ENCODE measurements around the gene SETDB1. TPM values are rescaled to one million over a fixed set of nuclear protein-coding genes. Genes with fewer than 3 reads are reported as not detected.

Gene SETDB1
- total RNA-seq, 1 experiment from 2014 or later = 24.0 TPM

DNA sequence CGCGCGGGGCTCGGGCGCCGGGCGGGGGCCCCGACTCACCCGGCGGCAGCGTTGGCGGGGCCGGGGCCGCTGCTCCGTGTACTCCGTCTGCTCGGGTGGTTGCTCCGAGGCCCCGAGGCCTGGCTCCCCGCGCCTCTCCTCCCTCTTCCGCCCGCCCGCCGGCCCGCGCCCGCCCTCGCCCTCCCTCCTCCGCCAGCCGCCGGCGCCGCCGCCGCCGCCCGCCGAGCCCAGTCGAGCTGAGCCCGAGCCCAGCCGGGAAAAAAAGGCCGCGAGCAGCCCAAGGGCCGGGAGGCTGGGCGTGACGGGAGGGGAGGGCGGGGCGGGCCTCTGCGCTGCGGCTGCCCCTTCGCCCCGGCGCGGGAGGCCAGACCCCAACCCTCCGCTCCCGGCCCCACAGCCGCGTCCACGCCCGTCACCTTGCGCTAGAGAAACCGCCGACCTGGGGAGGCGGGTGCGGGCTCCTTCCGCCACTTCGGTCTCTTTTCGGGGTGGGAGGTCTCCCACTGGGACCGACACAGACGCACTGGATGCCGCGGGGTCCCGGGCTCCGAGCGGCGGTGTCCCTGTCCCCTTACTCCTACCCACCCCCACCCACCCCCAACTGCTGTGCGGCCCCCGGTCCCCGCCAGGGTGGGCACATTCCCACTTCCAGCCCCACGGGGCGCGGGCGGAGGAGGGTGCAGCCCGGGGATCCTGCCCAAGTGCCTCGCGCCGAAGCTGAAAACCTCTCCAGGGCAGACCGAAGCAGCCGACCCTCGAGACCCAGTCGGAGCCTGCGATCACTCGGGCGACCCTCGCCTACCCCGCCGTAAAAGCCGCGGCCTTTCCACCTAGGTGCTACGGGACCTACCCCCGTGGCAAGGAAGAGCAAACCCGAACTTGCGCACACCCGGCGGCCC lies 48.7 kb downstream of the SETDB1 start, which contains the start of gene CERS2:
Gene CERS2 (minus strand): TSS at position 256 of the 899 bp plus-strand sequence. CDS start 5,745 bp downstream, outside the sequence.
- peak; percentile 36 for DNase-seq (ENCODE audit: low read depth)

DNA sequence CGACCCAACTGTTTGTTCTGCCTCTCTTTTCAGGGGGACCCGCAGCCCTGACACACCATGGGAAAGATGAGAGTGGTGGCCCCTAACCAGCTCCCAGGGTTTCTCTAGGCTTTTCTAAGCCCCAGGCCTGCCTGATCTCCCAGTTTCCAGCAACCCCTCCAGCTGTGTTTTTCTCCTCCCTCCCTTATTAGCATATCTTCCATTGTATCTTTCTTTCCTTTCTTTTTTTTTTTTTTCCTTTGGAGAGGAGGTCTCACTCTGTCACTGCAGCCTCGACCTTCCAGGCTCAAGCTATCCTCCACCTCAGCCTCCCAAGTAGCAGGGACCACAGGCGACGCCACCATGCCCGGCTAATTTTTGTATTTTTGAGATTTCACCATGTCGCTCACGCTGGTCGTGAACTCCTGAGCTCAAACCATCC lies 50.2 kb downstream of the SETDB1 start:
- no peak for DNase-seq (ENCODE audit: low read depth)

DNA sequence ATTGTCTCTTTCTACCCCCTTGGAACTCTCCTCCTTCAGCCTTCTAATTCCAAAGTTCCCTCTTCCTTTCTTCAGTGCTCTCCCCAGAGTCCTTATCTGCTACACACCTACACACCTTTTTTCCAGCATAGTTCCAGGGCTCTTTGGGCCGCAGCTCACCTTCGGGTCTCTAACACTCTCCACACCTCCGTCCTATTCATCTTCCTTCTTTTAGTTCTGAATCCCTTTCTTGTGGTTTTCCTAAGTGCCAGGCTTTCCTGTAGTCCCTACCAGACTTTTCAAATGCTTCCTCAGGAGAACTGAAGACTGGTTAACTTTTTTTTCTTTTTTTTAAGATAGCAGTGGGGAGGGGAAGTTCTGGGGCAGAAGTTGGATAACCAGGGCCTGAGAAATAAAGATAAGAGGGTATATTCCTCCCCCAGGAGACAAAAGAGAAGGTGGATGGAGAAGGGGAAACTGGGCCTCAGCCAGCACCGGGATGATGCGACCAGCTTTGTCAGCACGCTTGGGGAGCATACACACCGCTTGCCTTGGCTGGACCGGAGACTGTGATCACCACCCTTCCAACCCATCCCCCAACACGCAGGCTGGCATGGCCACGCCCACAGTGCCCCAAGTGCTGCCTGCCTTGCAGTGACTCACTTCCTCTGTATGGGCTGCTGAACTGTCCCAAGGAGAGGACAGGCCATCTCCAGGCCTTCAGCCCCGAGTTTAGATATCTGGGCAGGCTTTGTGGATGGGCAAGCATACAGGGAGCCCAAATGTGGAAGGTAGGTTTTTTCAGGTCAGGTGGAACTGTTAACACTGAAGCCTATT lies 50.9 kb downstream of the SETDB1 start:
- peak; percentile 97 for DNase-seq (ENCODE audit: low read depth)

DNA sequence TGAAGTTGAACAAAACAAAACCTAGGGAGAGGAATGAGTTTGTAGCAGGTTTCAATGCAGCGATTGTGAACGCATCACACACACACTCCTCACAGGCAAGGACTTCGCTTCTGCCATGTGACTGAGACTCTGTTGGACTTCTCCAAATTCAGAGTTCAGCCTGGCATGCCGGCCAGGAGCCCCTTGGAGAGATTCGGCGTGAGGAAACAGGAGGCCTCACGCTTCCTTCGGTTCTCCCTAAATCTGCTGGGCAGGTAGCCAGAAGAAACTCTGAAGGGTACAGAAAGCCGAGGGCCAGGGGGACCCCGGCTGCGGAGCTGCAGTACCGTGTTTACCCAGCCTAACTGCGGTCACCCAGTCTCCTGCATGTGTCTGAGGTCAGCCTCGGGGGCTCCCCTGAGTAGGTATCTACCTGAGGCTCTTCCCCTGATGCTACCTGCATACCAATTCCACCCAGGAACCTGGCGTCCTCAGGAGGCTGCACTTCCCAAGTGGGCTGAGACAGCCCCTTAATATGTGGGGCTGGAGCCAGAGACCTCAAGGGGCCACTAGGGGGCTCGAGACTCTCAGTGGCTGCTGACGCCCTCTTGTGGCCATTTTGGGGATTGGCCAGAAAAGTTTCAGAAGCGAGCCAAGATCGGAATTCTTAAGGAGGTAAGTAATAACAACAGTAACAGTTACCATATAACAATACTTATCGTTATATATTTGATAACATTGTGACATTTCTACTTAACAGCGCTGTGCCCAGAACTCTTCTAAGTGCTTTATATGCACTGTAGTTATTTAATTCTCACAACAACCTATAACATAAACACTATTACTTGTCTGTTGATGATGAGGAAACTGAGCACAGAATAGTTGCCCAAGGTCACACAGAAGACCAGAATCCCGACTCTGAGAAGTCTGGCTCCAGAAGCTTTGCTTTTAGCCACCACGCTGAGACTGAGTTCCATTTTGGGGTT lies 53.2 kb downstream of the SETDB1 start:
- peak; percentile 78 for DNase-seq (ENCODE audit: low read depth)

DNA sequence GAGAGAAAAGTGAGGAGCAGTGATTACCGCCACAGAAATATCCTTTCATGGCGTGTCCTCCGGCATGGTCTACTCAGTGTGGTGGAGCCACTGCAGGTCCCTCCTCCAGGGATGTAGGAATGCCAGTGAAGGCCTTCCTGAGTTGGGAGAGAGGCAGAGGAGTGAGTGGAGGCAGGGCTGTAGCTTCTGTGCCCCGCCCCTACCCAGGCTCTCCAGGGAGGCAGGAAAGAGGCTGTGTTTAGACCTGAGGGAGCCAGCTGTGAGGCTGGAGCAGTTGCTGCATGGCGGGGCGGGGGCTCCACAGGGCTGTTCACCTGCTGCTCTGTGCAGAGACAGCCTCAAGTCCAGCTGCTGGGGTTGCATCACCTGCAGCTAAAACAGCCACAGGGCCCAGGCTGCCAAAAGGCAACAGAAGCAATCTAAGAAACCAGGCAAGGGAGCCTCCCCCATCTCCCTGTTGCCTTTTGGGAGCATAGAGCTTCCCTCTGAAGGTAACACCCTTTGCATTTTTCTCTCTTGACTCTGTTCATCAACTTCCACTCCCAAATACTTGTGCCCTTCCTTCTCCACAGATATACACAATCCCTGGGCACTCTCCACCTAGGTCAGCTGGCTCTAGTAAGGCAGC lies 55.1 kb downstream of the SETDB1 start:
- peak; percentile 39 for DNase-seq (ENCODE audit: low read depth)

DNA sequence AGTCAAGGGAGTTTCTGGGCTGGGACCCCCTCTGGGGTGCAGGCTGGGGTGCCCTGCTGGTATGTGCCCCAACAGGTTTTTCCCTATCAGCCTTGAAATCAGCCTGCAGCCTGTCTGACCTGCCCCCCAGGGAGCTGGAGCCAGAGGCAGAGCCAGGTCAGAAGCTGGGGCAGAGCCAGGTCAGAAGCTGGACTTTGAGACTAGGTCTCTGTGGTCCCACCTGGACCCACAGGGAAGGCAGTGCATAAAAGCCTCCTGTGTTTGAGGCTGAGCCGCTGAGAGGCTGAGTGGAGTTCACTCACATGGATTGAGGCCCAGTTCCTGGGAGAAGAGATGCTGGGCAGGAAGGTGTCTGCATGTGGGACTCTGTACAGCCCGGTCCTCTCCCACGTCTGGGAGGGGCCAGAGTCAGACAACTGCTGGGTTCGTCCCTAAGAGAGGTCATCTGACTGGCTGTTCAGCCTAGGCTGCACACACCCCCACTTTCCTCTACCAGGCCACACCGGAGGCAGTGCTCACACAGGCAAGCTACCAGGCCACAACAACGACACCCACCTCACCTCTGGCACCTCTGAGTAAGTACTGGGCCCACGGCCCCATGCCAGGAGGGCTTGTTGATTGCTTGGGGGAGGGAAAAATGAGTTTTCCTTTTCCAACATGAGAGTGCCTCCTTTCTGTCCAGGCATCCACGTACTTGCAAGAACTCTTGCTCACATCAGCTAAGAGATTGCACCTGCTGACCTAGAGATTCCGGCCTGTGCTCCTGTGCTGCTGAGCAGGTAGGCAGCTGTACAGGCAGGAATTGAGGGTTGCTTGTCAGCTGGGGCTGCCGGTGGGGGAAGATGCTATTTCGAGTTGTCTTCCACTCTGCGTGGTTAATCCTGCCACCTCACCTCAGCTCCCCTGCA lies 55.9 kb downstream of the SETDB1 start, which contains the start of gene ANXA9:
Gene ANXA9 (plus strand): TSS at position 488 of the 908 bp plus-strand sequence. CDS start 814 bp downstream, outside the sequence.
- peak; percentile 31 for DNase-seq (ENCODE audit: low read depth)

DNA sequence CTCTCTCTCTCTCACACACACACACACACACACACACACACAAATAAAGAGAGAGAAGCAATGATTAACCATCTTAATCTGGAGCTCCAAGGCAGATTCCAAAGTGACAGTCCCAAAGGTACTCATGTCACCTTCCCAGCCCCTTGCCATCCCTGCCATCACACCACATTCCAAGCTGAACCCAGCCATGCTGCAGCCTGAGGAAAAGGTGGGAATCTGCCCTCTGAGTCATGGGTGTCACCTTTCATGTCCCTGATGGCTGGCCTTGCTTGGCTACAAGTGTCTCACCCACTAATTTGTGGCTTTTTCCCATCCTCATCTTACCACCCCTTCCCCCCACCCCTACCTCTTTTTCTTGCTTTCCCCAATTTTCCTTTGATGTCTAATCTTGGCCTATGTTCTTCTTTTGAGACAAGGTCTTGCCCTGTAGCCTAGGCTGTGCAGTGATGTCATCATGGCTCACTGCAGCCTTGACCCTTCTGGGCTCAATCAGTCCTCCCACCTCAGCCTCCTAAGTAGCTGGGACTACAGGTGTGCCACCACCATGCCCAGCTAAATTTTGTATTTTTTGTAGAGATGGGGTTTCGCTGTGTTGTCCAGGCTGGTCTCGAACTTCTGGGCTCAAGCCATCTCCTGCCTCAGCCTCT lies 59.1 kb downstream of the SETDB1 start:
- DNase-seq (ENCODE audit: low read depth) = no peak

DNA sequence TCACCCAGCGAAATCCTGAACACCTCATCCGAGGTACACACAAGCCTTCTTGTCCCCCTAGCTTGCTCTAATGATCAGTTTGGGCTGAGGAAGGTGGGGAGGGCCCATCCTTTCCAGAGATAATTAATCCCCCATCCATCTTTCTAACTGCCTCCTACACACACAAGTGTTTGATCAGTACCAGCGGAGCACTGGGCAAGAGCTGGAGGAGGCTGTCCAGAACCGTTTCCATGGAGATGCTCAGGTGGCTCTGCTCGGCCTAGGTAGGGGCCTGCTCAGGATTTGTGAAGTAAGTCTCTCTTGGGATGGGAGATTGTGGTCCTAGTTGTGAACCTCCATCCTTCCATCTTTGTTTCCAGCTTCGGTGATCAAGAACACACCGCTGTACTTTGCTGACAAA lies 61.8 kb downstream of the SETDB1 start:
- DNase-seq (ENCODE audit: low read depth) = no peak

DNA sequence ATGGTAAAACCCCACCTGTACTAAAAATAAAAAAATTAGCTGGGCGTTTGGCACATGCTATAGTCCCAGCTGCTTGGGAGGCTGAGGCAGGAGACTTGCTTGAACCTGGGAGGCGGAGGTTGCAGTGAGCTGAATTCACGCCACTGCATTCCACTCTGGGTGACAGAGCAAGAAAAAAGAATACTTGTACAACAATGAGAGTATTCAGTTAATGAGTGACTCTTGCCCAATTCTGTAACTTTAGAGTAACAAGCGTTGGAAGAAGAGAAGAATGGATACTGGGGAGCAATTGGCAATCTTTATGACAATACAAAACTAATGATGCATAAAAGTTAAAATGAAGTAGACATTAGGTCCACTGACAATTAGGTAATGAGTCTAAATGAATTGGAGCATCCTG lies 66.5 kb downstream of the SETDB1 start:
- no peak for DNase-seq (ENCODE audit: low read depth)

DNA sequence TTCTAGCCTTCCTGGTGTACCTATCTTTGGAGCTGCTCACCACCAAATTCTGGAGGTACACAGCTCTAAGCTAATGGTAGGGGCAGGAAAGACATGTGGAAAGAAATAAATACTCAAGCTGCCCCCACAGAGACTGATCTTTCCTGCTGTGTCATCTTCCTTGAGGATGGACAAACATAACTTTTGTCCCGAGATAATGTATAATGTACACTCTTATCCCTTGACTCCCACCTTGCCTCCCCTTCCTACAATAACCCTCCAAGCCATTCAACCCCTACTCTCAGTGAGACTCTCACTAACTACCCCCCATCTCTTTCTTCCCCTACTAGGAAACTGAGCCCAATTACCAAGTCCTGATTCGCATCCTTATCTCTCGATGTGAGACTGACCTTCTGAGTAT lies 68.1 kb downstream of the SETDB1 start:
- DNase-seq (ENCODE audit: low read depth) = no peak

DNA sequence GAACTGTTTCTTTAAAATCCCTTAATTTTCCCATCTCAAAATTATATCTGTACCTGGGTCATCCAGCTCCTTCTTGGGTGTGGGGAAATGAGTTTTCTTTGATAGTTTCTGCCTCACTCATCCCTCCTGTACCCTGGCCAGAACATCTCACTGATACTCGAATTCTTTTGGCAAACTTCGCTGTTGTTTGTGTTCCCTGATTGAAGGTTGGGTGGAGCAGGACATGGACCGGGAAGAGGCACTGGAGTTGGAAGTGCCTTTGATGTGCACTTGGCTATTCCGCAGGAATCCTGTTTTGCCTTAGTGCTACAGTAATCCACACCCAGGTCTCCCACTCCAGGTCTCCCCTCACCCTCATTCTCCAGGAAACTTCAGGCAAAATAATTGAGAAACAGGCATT lies 69.3 kb downstream of the SETDB1 start:
- no peak for DNase-seq (ENCODE audit: low read depth)

DNA sequence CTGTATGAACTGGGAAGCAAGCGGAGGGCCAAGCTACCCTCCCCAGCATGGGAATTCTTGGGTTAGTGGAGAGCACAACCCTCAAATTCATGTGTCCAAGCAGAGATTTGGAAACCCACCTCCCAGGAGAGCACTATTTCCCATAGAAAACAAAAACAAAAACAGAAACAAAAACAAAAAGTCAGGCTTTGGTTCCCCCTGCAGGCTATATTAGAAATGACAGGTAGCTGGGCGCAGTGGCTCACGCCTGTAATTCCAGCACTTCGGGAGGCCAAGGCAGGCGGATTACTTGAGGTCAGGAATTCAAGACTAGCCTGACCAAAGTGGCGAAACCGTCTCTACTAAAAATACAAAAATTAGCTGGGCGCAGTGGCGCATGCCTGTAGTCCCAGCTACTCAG lies 69.7 kb downstream of the SETDB1 start:
- DNase-seq (ENCODE audit: low read depth) = no peak

DNA sequence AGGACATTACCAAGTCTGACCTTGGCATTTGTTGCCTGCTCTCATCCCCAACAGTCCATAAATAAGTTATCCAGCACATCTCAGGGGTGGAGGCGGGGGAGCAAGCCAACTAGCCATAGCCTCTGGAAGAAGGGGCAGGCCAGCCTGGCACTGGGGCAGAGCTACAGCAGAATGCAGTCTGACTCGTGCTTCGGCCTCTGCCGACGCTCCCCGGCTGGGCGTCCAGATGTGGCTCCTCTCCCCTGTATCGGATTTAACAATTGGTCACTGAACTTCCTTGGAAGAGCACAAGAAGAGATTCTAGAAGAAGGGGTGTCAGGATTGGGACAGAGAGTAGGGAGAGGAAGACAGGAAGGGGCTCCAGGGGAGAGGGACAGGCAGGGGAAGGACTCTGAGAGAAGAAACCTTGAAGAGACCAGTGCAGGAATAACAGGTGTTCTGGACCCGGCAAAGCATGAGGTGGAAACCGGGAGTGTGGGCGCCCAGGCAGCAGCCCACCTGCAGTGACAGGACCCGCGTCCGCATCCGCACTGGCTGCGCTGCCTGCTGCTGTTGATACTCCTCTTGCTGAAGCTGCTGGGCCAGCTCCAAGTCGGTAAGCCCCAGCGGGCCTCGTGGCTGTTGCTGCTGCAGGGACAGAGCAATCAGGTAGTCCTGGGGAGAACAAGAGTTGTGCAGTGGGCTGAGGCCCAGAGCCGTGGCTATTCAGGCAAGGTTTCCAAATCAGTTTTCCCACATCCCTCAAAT lies 71.1 kb downstream of the SETDB1 start:
- no peak for DNase-seq (ENCODE audit: low read depth)

DNA sequence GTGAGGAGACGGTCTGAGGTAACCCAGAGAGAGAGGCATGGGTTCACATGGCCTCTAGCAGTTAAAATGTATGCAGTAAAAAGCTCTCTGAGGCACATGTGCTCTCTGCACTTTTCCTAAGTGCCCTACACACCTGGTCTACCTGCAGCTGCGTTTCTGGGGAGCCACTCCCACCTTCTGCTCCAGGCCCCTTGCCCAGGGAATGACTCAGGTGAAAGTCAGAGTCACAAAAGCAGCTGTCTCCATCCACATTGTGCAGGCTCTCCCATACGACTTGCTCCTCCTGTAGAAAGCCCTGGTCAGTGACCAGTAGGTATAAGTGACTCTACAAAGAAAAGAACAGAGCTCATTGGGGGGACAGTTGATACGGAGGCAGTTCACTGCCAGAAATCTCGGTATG lies 71.8 kb downstream of the SETDB1 start:
- DNase-seq (ENCODE audit: low read depth) = no peak

DNA sequence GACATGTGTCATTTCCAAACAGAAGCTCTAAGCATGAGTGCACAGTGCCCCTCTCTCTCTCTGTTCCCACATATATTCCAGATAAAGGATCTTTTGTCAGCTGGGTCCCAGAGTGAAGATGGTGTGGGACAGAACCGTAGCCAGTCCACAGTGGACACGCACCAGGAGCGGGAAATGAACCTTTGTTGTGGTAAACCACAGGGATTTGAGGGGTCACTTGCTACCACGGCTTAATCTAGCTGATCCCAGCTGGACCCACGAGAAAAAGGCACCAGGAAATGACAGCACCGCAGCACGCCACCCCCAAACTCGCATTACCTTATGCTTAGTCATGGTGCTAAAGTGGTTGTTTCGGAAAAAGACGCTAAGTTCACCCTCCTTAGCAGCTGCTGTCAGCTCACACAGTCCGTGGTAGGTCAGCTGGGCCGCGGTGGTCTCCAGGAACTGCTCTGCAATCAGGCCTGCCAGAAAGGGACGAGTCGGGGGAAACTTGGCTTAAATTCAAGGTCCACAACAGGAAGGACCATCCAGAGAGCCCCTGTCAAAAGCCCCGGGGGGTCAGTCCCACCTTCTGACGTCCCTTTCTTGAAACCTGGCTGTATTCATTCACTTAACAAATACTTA lies 73.0 kb downstream of the SETDB1 start:
- peak; percentile 94 for DNase-seq (ENCODE audit: low read depth)

DNA sequence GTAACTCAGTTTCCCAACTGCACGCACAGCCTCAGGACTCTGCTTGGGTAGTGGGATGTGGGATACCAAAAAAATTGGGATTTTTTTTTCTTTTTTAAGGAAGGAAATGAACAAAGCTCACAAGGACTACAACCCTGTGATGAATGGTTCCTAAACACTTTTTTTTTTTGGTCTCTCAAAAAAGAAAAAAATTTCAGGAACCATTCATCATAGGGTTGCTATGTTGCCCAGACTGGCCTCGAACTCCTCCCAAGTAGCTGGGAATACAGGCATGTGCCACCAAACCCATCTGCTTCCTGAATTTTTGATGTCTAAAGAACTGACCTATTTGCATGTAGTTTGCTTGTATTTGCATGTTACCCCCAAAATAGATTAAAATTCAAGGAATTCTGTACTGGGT lies 73.8 kb downstream of the SETDB1 start:
- DNase-seq (ENCODE audit: low read depth) = no peak

DNA sequence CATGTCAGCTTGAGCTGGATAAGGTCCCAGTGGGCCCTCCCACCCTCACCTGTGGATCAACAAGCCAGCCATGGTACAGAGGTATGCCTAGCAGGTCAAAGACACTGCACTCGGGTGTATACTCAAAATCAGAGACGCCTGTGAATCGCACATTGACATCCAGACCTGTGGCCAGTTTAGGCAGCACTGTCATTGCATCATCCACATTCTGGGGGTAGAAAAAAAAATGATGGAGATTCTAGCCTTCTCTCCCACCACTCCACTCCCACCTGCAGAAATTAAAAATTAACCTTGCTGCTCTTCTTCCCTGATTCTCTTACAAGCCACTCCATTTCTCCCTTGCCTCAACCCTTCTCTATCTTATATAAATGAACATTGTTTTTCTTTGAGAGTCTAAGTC lies 74.2 kb downstream of the SETDB1 start:
- DNase-seq (ENCODE audit: low read depth) = no peak

DNA sequence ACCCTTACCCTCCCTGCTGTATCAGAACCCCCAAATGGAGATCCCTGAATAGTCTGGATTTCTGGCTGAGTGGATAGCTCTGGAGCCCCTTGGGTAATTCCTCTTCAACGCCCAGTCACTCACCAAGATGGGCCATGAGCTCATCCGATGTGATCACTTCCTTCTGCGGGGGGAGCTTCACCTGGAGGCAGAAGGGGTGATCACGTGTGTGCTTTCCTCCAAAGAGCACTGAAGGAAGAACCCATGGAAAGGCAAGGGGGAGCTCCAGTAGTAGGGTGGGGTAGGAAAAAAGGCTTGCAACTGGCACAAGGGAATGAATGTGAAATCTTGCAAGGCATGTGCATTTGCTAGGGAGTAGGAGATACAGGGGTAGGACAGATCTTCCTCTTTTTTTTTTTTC lies 75.4 kb downstream of the SETDB1 start:
- peak; percentile 67 for DNase-seq (ENCODE audit: low read depth)

Data from HT1080 (cell line).